HG03039 (cell line): ENCODE results near the gene PLEKHG3.

Source experiments
- ATAC-seq: cut with Tn5 transposase; IDR thresholded peaks from one replicate; pipeline ENCODE4 v1.9.1; 2021; ENCODE audit warnings: mild to moderate bottlenecking, moderate library complexity; ENCODE audit not compliant: unreplicated experiment

PLEKHG3 gene

GRCh38 chr14:64706119-64706592 lies 1.9 kb downstream of the PLEKHG3 start:
- ATAC-seq = no peak

GRCh38 chr14:64706593-64707193 lies 2.5 kb downstream of the PLEKHG3 start:
- no peak for ATAC-seq

- no peak for ATAC-seq
Measured at GRCh38 chr14:64707661-64708060, 3.4 kb downstream of the PLEKHG3 start.

GRCh38 chr14:64708148-64709004 lies 4.2 kb downstream of the PLEKHG3 start:
- ATAC-seq = no peak

- ATAC-seq = no peak
Measured at GRCh38 chr14:64709126-64709525, 4.9 kb downstream of the PLEKHG3 start.

- ATAC-seq = no peak
Measured at GRCh38 chr14:64711039-64711438, 6.8 kb downstream of the PLEKHG3 start.

- ATAC-seq = no peak
Measured at GRCh38 chr14:64713677-64714076, 9.5 kb downstream of the PLEKHG3 start.

- ATAC-seq = no peak
Measured at GRCh38 chr14:64714432-64715025, 10.3 kb downstream of the PLEKHG3 start.

GRCh38 chr14:64715146-64715627 lies 11.0 kb downstream of the PLEKHG3 start:
- ATAC-seq = no peak

GRCh38 chr14:64715628-64716412 lies 11.6 kb downstream of the PLEKHG3 start:
- ATAC-seq = no peak

GRCh38 chr14:64717870-64718269 lies 13.6 kb downstream of the PLEKHG3 start:
- ATAC-seq = no peak

GRCh38 chr14:64718762-64719161 lies 14.5 kb downstream of the PLEKHG3 start:
- ATAC-seq = no peak

- no peak for ATAC-seq
Measured at GRCh38 chr14:64719601-64720000, 15.4 kb downstream of the PLEKHG3 start.

GRCh38 chr14:64720131-64720576 lies 15.9 kb downstream of the PLEKHG3 start:
- ATAC-seq = no peak

GRCh38 chr14:64721391-64721791 lies 17.2 kb downstream of the PLEKHG3 start:
- no peak for ATAC-seq

GRCh38 chr14:64721899-64722298 lies 17.7 kb downstream of the PLEKHG3 start:
- no peak for ATAC-seq

GRCh38 chr14:64722842-64723447 lies 18.7 kb downstream of the PLEKHG3 start:
- no peak for ATAC-seq

- ATAC-seq = no peak
Measured at GRCh38 chr14:64723691-64724577, 19.7 kb downstream of the PLEKHG3 start.

GRCh38 chr14:64724578-64724930 lies 20.3 kb downstream of the PLEKHG3 start:
- ATAC-seq = no peak
